ENCODE data around the gene BAG3.
A peak's percentile ranks its signal among the peaks of the same experiment; 100 is the strongest.
"Not testable (repeated sequence)": the region's sequence is repeated elsewhere in the genome, so short reads cannot be mapped to it uniquely, and the experiment has no call there.

Gene BAG3

GRCh38 chr10:119640875-119641526, 10.2 kb upstream of the BAG3 start:
- DNase-seq: no peak

GRCh38 chr10:119642556-119643111, 8.5 kb upstream of the BAG3 start:
- no peak for DNase-seq

- DNase-seq: no peak
These were observed 7.6 kb upstream of the BAG3 start for GRCh38 chr10:119643306-119644204.

GRCh38 chr10:119644205-119644814, 6.9 kb upstream of the BAG3 start:
- no peak for DNase-seq

GRCh38 chr10:119644994-119645393, 6.2 kb upstream of the BAG3 start:
- DNase-seq: no peak

GRCh38 chr10:119650062-119650461, 1.1 kb upstream of the BAG3 start:
- DNase-seq: no peak

- DNase-seq: no peak
These were observed 557 bp downstream of the BAG3 start for GRCh38 chr10:119651514-119652360.

- DNase-seq: peak; percentile 57
These were observed 1.2 kb downstream of the BAG3 start for GRCh38 chr10:119652361-119652730.

GRCh38 chr10:119653209-119653608, 2.0 kb downstream of the BAG3 start:
- no peak for DNase-seq

- DNase-seq: no peak
These were observed 2.7 kb downstream of the BAG3 start for GRCh38 chr10:119653916-119654315.

- DNase-seq: no peak
These were observed 3.4 kb downstream of the BAG3 start for GRCh38 chr10:119654540-119654939.

GRCh38 chr10:119655566-119656001, 4.4 kb downstream of the BAG3 start:
- DNase-seq: peak; percentile 23

GRCh38 chr10:119656760-119657159, 5.6 kb downstream of the BAG3 start:
- DNase-seq: no peak

- DNase-seq: no peak
These were observed 6.5 kb downstream of the BAG3 start for GRCh38 chr10:119657725-119658124.

GRCh38 chr10:119658274-119658673, 7.1 kb downstream of the BAG3 start:
- DNase-seq: peak; percentile 54

- DNase-seq: no peak
These were observed 8.8 kb downstream of the BAG3 start for GRCh38 chr10:119659951-119660350.

- DNase-seq: not testable (repeated sequence)
These were observed 11.0 kb downstream of the BAG3 start for GRCh38 chr10:119662076-119662605.

GRCh38 chr10:119663866-119664698, 12.9 kb downstream of the BAG3 start:
- no peak for DNase-seq

- DNase-seq: no peak
These were observed 14.9 kb downstream of the BAG3 start for GRCh38 chr10:119665901-119666708.

- no peak for DNase-seq
These were observed 15.5 kb downstream of the BAG3 start for GRCh38 chr10:119666709-119667004.

Measured in inflammatory macrophage treated with lipopolysaccharide for 4 hours (primary cell).